Uterus (tissue), 2 donors: ENCODE data around the gene ACTN2.

Source experiments
- POLR2A ChIP-seq, 2 donors: fragments of 450-650 bp; IDR thresholded peaks; one replicate each; pipeline ENCODE4 v1.6.1; 2016; ENCODE audit warnings: antibody characterized with exemption in 2 of 2, mild to moderate bottlenecking in 1 of 2, moderate library complexity in 1 of 2
- TF ChIP-seq, protein P1 (sequence below), 4 experiments: fragments of 200-600 bp in 2 of 4; fragments of 450-650 bp in 2 of 4; sonication (generic) in 2 of 4; IDR thresholded peaks; one replicate each; pipeline ENCODE4 v1.5.1; 2016 to 2019; ENCODE audit warnings: antibody characterized with exemption in 4 of 4, mild to moderate bottlenecking in 2 of 4, moderate library complexity in 1 of 4

- TF ChIP-seq, protein P1, sequence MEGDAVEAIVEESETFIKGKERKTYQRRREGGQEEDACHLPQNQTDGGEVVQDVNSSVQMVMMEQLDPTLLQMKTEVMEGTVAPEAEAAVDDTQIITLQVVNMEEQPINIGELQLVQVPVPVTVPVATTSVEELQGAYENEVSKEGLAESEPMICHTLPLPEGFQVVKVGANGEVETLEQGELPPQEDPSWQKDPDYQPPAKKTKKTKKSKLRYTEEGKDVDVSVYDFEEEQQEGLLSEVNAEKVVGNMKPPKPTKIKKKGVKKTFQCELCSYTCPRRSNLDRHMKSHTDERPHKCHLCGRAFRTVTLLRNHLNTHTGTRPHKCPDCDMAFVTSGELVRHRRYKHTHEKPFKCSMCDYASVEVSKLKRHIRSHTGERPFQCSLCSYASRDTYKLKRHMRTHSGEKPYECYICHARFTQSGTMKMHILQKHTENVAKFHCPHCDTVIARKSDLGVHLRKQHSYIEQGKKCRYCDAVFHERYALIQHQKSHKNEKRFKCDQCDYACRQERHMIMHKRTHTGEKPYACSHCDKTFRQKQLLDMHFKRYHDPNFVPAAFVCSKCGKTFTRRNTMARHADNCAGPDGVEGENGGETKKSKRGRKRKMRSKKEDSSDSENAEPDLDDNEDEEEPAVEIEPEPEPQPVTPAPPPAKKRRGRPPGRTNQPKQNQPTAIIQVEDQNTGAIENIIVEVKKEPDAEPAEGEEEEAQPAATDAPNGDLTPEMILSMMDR (IDR thresholded peaks at IDR 0.05): no peak
- TF ChIP-seq POLR2A (IDR thresholded peaks at IDR 0.05): no peak
Observed at GRCh38 chr1:236716160-236716559, 29.9 kb downstream of the ACTN2 start.
